Mucosa of stomach (tissue), 1 donor: ENCODE measurements around the gene C16orf95.
"Not testable (repeated sequence)": the region's sequence is repeated elsewhere in the genome, so short reads cannot be mapped to it uniquely, and the experiment has no call there.

Experiments used
- H3K27me3 ChIP-seq: one replicate; pipeline ENCODE4 v1.7.0; 2013; ENCODE audit warnings: mild to moderate bottlenecking, low read length; ENCODE audit not compliant: control insufficient read depth, insufficient read depth
- H3K36me3 ChIP-seq: one replicate; pipeline ENCODE4 v1.7.0; 2013; ENCODE audit warnings: low read length; ENCODE audit not compliant: control insufficient read depth, insufficient read depth
- H3K4me1 ChIP-seq: one replicate; pipeline ENCODE4 v1.7.0; 2013; ENCODE audit warnings: mild to moderate bottlenecking, low read length; ENCODE audit not compliant: control insufficient read depth, insufficient read depth
- H3K4me3 ChIP-seq: one replicate; pipeline ENCODE4 v1.7.0; 2013; ENCODE audit warnings: low read length
- H3K9ac ChIP-seq: one replicate; pipeline ENCODE4 v1.7.0; 2013; ENCODE audit warnings: mild to moderate bottlenecking, low read length, moderate library complexity
- H3K9me3 ChIP-seq: one replicate; pipeline ENCODE4 v1.7.0; 2013; ENCODE audit warnings: mild to moderate bottlenecking, low read length, moderate library complexity; ENCODE audit not compliant: control insufficient read depth
- donor health status: Pancreatic carcinoma.

The C16orf95 gene

GRCh38 chr16:87263418-87264052 lies 53.7 kb downstream of the C16orf95 start:
- Histone ChIP-seq H3K4me1 (no peaks in the 10 kb centered on the region), H3K9me3 (no peaks in the 10 kb centered on the region), H3K36me3 (no peaks in the 10 kb centered on the region), H3K27me3 (no peaks in the 10 kb centered on the region), H3K4me3 (no peak overlapping the region), H3K9ac (no peak overlapping the region)

- no peak overlapping the region for H3K4me3 ChIP-seq
- no peaks in the 10 kb centered on the region for H3K4me1 ChIP-seq
- H3K9ac ChIP-seq = no peak overlapping the region
- H3K36me3 ChIP-seq = no peaks in the 10 kb centered on the region
- H3K27me3 ChIP-seq = no peaks in the 10 kb centered on the region
- no peaks in the 10 kb centered on the region for H3K9me3 ChIP-seq
Measured at GRCh38 chr16:87259431-87259830, 57.8 kb downstream of the C16orf95 start.

- H3K4me3 ChIP-seq, H3K27me3 ChIP-seq: not testable (repeated sequence)
Measured at GRCh38 chr16:87258653-87259052, 58.5 kb downstream of the C16orf95 start.

GRCh38 chr16:87255866-87256265 lies 61.3 kb downstream of the C16orf95 start:
- no peak overlapping the region for H3K9ac ChIP-seq

More at GRCh38 chr16:87258653-87259052, 58.5 kb downstream of the C16orf95 start:
- H3K4me1 ChIP-seq, H3K36me3 ChIP-seq, H3K9me3 ChIP-seq, H3K9ac ChIP-seq: not testable (repeated sequence)

GRCh38 chr16:87254734-87255133 lies 62.5 kb downstream of the C16orf95 start:
- H3K36me3 ChIP-seq = no peaks in the 10 kb centered on the region

More at GRCh38 chr16:87255866-87256265, 61.3 kb downstream of the C16orf95 start:
- no peaks in the 10 kb centered on the region for H3K36me3 ChIP-seq
- H3K9me3 ChIP-seq = no peaks in the 10 kb centered on the region
- no peak overlapping the region for H3K4me3 ChIP-seq
- no peaks in the 10 kb centered on the region for H3K27me3 ChIP-seq
- no peaks in the 10 kb centered on the region for H3K4me1 ChIP-seq

GRCh38 chr16:87254296-87254695 lies 62.9 kb downstream of the C16orf95 start:
- no peaks in the 10 kb centered on the region for H3K36me3 ChIP-seq
- H3K9ac ChIP-seq = no peak overlapping the region
- H3K4me1 ChIP-seq = no peaks in the 10 kb centered on the region
- no peaks in the 10 kb centered on the region for H3K9me3 ChIP-seq
- H3K4me3 ChIP-seq = no peak overlapping the region
- no peaks in the 10 kb centered on the region for H3K27me3 ChIP-seq

More at GRCh38 chr16:87254734-87255133, 62.5 kb downstream of the C16orf95 start:
- no peaks in the 10 kb centered on the region for H3K9me3 ChIP-seq
- no peaks in the 10 kb centered on the region for H3K27me3 ChIP-seq
- no peaks in the 10 kb centered on the region for H3K4me1 ChIP-seq
- no peak overlapping the region for H3K9ac ChIP-seq
- H3K4me3 ChIP-seq = no peak overlapping the region

- Histone ChIP-seq H3K4me1 (no peaks in the 10 kb centered on the region), H3K36me3 (no peaks in the 10 kb centered on the region), H3K27me3 (no peaks in the 10 kb centered on the region), H3K9me3 (no peaks in the 10 kb centered on the region), H3K4me3 (no peak overlapping the region), H3K9ac (no peak overlapping the region)
Measured at GRCh38 chr16:87253536-87253935, 63.7 kb downstream of the C16orf95 start.
